Osteocyte (in vitro differentiated cells): Measurements from ENCODE around the gene NAA25. TPM values are rescaled to one million over a fixed set of nuclear protein-coding genes. Genes with fewer than 3 reads are reported as not detected.
"Not testable (repeated sequence)": the region's sequence is repeated elsewhere in the genome, so short reads cannot be mapped to it uniquely, and the experiment has no call there.

Source experiments
- DNase-seq: peaks from one replicate; pipeline ENCODE4 v3.0.0; 2021; ENCODE audit warnings: mixed read lengths; ENCODE audit not compliant: unreplicated experiment; ENCODE audit errors: extremely low spot score
- H3K27ac Mint-ChIP-seq: one replicate; pipeline ENCODE4 v1.8.0; 2021; ENCODE audit warnings: mild to moderate bottlenecking, mixed read lengths; ENCODE audit not compliant: unreplicated experiment
- H3K27me3 Mint-ChIP-seq: one replicate; pipeline ENCODE4 v1.8.0; 2021; ENCODE audit warnings: mixed read lengths; ENCODE audit not compliant: unreplicated experiment
- H3K36me3 Mint-ChIP-seq: one replicate; pipeline ENCODE4 v1.8.0; 2021; ENCODE audit warnings: mixed read lengths; ENCODE audit not compliant: unreplicated experiment
- H3K4me1 Mint-ChIP-seq: one replicate; pipeline ENCODE4 v1.8.0; 2021; ENCODE audit warnings: mixed read lengths; ENCODE audit not compliant: unreplicated experiment
- H3K4me3 Mint-ChIP-seq: one replicate; pipeline ENCODE4 v1.8.0; 2021; ENCODE audit warnings: mild to moderate bottlenecking, moderate library complexity, mixed read lengths; ENCODE audit not compliant: unreplicated experiment
- H3K9me3 Mint-ChIP-seq: one replicate; pipeline ENCODE4 v1.8.0; 2021; ENCODE audit warnings: mixed read lengths; ENCODE audit not compliant: unreplicated experiment
- total RNA-seq: library from RNA; stranded (reverse); gene quantifications from 2 replicates; pipeline ENCODE4 v1.2.1, GENCODE V29; 2021
- TF ChIP-seq, protein P1 (sequence below): fragments of 200-600 bp; sonication (generic); IDR thresholded peaks from 2 replicates; pipeline ENCODE4 v1.5.0; 2021; ENCODE audit warnings: antibody characterized with exemption, mild to moderate bottlenecking, moderate library complexity

Gene NAA25
- total RNA-seq, 1 donor from 2014 or later: 22.7 TPM

DNA sequence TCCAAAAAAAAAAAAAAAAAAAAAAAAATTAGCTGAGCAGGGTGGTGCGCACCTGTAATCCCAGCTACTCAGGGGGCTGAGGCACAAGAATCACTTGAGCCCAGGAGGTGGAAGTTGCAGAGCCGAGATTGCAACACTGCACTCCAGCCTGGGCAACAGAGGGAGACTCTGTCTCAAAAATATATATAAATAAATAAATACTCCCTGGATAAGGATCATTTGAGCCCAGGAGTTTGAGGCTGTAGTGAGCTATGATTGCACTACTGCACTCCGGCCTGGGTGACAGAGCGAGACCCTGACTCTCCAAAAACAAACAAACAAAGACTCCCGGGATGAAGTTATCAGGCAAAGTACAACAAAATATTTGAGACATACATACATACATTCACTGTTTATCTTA is 3.3 kb upstream of the NAA25 start:
- Mint-ChIP-seq H3K4me1 (peaks cover 25% of the 10 kb centered on the region), H3K9me3 (no peaks in the 10 kb centered on the region), H3K27ac (no peak overlapping the region), H3K4me3 (no peak overlapping the region), H3K27me3 (no peaks in the 10 kb centered on the region), H3K36me3 (no peaks in the 10 kb centered on the region)
- no peak for DNase-seq
- TF ChIP-seq, protein P1, sequence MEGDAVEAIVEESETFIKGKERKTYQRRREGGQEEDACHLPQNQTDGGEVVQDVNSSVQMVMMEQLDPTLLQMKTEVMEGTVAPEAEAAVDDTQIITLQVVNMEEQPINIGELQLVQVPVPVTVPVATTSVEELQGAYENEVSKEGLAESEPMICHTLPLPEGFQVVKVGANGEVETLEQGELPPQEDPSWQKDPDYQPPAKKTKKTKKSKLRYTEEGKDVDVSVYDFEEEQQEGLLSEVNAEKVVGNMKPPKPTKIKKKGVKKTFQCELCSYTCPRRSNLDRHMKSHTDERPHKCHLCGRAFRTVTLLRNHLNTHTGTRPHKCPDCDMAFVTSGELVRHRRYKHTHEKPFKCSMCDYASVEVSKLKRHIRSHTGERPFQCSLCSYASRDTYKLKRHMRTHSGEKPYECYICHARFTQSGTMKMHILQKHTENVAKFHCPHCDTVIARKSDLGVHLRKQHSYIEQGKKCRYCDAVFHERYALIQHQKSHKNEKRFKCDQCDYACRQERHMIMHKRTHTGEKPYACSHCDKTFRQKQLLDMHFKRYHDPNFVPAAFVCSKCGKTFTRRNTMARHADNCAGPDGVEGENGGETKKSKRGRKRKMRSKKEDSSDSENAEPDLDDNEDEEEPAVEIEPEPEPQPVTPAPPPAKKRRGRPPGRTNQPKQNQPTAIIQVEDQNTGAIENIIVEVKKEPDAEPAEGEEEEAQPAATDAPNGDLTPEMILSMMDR: no peak

DNA sequence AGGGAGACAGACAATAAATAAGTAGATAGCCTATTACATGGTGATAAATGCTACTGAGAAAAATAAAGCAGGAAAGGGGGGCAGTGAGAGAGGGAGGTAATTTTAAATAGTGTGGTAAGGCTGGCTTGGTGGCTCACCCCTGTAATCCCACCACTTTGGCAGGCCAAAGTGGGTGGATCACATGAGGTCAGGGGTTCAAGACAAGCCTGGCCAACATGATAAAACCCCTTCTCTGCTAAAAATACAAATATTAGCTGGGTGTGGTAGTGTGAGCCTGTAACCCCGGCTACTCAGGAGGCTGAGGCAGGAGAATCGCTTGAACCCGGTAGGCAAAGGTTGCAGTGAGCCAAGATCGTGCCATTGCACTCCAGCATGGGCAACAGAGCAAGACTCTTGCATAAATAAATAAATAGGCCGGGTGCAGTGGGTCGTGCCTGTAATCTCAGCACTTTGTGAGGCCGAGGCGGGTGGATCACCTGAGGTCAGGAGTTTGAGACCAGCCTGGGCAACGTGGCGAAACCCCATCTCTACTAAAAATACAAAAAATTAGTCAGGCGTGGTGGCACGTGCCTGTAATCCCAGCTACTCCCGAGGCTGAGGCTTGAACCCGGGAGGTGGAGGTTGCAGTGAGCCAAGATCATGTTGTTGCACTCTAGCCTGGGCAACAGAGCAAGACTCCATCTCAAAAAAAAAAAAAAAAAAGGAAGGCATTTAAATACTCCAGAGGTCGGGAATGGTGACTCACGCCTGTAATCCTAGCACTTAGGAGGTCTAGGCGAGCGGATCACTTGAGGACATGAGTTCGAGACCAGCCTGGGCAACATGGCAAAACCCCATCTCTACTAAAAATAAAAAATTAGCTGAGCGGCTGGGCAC is 2.4 kb upstream of the NAA25 start:
- peaks cover 26% of the 10 kb centered on the region for H3K4me1 Mint-ChIP-seq
- H3K27me3 Mint-ChIP-seq, DNase-seq, H3K27ac Mint-ChIP-seq, H3K9me3 Mint-ChIP-seq, H3K36me3 Mint-ChIP-seq, H3K4me3 Mint-ChIP-seq: not testable (repeated sequence)

DNA sequence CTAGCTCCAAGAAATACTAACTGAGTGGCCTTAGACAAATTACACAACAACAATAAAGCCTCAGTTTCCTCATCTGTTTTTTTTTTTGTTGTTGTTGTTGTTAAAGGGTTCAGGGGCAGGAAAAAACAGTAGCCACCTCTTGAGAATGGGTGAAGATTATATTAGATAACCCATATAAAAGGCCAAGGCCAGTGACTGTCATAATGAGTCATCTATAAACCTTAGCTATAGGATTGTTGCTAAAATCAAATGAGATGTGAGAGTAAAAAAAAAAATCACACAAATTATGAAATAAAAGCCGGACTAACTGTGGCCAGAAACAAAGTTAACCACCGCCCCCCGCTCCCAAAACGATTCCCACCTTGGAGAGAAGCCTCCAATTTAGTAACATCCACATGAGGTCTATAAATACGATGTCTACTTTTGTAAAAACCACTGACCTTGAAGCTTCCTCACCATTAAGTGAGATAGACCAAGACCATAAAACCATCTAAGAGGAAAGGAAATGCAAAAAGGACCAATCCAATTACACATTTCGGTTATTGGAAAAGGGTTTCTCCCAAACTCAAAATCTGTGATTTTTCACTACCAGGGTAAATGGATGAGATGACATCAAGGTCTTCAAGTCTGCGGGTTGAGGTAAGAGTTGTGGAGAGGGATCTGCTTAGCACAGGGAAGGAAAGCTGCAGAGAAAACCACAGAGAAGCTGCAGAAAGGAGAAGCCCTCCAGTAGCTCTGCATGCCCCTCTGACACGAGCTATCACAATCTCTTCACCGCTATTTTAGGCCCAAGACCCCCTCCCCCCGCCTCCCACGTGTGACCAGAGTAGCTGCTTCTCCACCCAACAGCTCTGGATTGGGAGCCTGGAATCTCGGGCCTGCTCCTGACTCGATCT is 1.0 kb downstream of the NAA25 start:
- H3K9me3 Mint-ChIP-seq: no peaks in the 10 kb centered on the region
- no peak for DNase-seq
- peaks cover 6% of the 10 kb centered on the region for H3K36me3 Mint-ChIP-seq
- TF ChIP-seq, protein P1: no peak
- peaks cover 35% of the 10 kb centered on the region for H3K4me1 Mint-ChIP-seq
- no peaks in the 10 kb centered on the region for H3K27me3 Mint-ChIP-seq
- peak overlapping the region; percentile 97 for H3K4me3 Mint-ChIP-seq
- H3K27ac Mint-ChIP-seq: peak overlapping the region; percentile 87

DNA sequence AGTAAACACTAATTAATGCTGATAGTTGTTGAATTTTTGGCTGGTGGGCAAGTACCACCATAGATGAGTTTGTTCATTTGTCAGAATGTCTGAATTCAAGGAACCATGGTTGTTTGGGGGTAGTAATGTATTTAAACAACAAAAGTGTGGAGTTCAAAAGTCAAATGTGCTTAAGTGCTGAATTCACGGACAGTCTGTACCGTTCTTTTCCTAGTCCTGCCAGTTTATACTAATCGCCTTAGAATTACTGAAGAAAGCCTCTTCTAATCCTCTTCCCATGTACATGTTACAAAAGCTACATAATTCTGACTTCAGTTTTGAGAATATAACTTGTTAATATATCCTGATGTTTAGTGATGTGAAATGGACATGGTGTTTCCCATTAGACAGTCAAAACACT is 2.7 kb downstream of the NAA25 start:
- no peaks in the 10 kb centered on the region for H3K9me3 Mint-ChIP-seq
- TF ChIP-seq, protein P1: no peak
- peaks cover 35% of the 10 kb centered on the region for H3K4me1 Mint-ChIP-seq
- H3K36me3 Mint-ChIP-seq: peaks cover 9% of the 10 kb centered on the region
- H3K27me3 Mint-ChIP-seq: no peaks in the 10 kb centered on the region
- H3K4me3 Mint-ChIP-seq: no peak overlapping the region
- H3K27ac Mint-ChIP-seq: no peak overlapping the region
- no peak for DNase-seq

DNA sequence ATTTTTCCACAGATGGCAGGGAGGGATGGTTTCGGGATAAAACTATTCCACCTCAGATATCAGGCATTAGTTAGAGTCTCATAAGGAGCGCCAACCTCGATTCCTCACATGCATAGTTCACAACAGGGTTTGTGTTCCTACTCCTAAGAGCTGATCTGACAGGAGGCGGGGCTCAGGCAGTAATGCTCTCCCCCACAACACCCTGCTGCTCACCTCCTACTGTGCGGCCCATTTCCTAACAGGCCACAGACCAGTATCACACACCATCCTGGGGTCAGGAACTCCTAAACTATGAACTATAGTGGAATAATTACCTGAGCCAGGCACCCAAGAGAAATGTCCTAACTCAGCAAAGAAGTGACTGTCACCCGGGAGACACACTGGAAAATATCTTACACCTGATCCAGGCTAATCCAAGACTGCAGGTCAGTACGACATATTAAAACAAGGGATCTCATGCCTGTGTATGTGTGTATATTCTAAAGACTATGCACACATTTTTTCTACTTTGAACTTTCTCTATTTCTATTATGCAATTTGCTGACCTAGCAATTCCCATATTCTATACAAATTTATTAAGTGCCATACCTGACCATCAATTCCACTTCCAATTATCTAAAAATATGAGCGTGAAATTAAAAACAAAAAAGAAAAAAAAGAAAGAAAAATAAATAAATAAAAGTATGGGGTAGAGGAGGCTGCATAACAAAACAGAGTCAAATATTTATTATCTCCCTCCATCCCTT is 4.7 kb downstream of the NAA25 start:
- Mint-ChIP-seq H3K27me3 (no peaks in the 10 kb centered on the region), H3K9me3 (no peaks in the 10 kb centered on the region), H3K27ac (no peak overlapping the region), H3K4me3 (no peak overlapping the region), H3K4me1 (peaks cover 29% of the 10 kb centered on the region), H3K36me3 (peaks cover 15% of the 10 kb centered on the region)
- no peak for DNase-seq
- TF ChIP-seq, protein P1: no peak

DNA sequence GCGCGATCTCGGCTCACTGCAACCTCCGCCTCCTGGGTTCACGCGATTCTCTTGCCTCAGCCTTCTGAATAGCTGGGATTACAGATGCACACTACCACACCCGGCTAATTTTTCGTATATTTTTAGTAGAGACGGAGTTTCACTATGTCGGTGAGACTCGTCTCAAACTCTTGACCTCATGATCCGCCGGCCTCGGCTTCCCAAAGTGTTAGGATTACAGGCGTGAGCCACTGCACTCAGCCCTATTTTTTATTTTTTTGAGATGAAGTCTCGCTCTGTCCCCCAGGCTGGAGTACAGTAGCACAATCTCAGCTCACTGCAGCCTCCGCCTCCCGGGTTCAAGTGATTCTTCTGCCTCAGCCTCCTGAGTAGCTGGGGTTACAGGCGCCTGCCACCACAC is 5.8 kb downstream of the NAA25 start:
- not testable (repeated sequence) for H3K4me3 Mint-ChIP-seq, H3K9me3 Mint-ChIP-seq, H3K27ac Mint-ChIP-seq, H3K27me3 Mint-ChIP-seq, DNase-seq
- peaks cover 15% of the 10 kb centered on the region for H3K36me3 Mint-ChIP-seq
- H3K4me1 Mint-ChIP-seq: peaks cover 25% of the 10 kb centered on the region
